PC-9 (cell line): ENCODE measurements around the gene SHC1.

ENCODE experiments used
- CTCF ChIP-seq: fragments of 200-600 bp; sonication (generic); conservative IDR thresholded peaks from 2 replicates; pipeline ENCODE4 v1.6.1; 2017; ENCODE audit warnings: mixed run types, antibody characterized with exemption, mild to moderate bottlenecking, moderate library complexity
- EZH2 ChIP-seq: fragments of 200-600 bp; sonication (generic); IDR thresholded peaks from 2 replicates; pipeline ENCODE4 v1.8.0; 2017; ENCODE audit warnings: antibody characterized with exemption, low read depth

- TF ChIP-seq CTCF (no peak), EZH2 (no peak)
Observed at GRCh38 chr1:154968731-154969130, 1.8 kb downstream of the SHC1 start.
